Osteocyte (in vitro differentiated cells): ENCODE measurements around the gene CYP27A1. TPM values are rescaled to one million over a fixed set of nuclear protein-coding genes. Genes with fewer than 3 reads are reported as not detected.

Experiments
- DNase-seq: peaks from one replicate; pipeline ENCODE4 v3.0.0; 2021; ENCODE audit warnings: mixed read lengths; ENCODE audit not compliant: unreplicated experiment; ENCODE audit errors: extremely low spot score
- H3K27ac Mint-ChIP-seq: one replicate; pipeline ENCODE4 v1.8.0; 2021; ENCODE audit warnings: mild to moderate bottlenecking, mixed read lengths; ENCODE audit not compliant: unreplicated experiment
- H3K27me3 Mint-ChIP-seq: one replicate; pipeline ENCODE4 v1.8.0; 2021; ENCODE audit warnings: mixed read lengths; ENCODE audit not compliant: unreplicated experiment
- H3K36me3 Mint-ChIP-seq: one replicate; pipeline ENCODE4 v1.8.0; 2021; ENCODE audit warnings: mixed read lengths; ENCODE audit not compliant: unreplicated experiment
- H3K4me1 Mint-ChIP-seq: one replicate; pipeline ENCODE4 v1.8.0; 2021; ENCODE audit warnings: mixed read lengths; ENCODE audit not compliant: unreplicated experiment
- H3K4me3 Mint-ChIP-seq: one replicate; pipeline ENCODE4 v1.8.0; 2021; ENCODE audit warnings: mild to moderate bottlenecking, moderate library complexity, mixed read lengths; ENCODE audit not compliant: unreplicated experiment
- H3K9me3 Mint-ChIP-seq: one replicate; pipeline ENCODE4 v1.8.0; 2021; ENCODE audit warnings: mixed read lengths; ENCODE audit not compliant: unreplicated experiment
- total RNA-seq: library from RNA; stranded (reverse); gene quantifications from 2 replicates; pipeline ENCODE4 v1.2.1, GENCODE V29; 2021
- TF ChIP-seq, protein P1 (sequence below): fragments of 200-600 bp; sonication (generic); IDR thresholded peaks from 2 replicates; pipeline ENCODE4 v1.5.0; 2021; ENCODE audit warnings: antibody characterized with exemption, mild to moderate bottlenecking, moderate library complexity

CYP27A1 gene
- total RNA-seq, 1 donor from 2014 or later: 3.2 TPM

DNA sequence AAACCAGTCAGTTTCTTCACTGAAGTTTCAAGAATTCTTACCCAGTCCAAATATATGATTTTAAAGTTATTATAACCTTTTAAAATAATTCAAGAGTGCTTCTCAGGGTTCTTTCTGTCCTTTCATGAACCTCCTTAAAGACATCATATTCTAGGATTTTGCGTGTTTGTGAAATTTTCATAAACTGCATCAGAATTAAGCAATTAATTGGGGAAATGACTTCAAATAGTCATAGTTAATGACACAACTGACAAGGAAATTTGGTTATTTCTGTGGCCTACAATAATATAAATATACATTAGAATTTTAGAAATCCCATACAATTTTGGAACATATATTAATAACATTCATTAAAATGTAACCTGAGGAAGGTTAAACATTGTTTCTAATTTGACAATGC is 10.5 kb downstream of the CYP27A1 start:
- Mint-ChIP-seq H3K27ac (no peak overlapping the region), H3K9me3 (peaks cover 8% of the 10 kb centered on the region), H3K4me3 (no peak overlapping the region), H3K36me3 (no peaks in the 10 kb centered on the region), H3K27me3 (peaks cover 11% of the 10 kb centered on the region), H3K4me1 (no peaks in the 10 kb centered on the region)
- DNase-seq: no peak
- TF ChIP-seq, protein P1, sequence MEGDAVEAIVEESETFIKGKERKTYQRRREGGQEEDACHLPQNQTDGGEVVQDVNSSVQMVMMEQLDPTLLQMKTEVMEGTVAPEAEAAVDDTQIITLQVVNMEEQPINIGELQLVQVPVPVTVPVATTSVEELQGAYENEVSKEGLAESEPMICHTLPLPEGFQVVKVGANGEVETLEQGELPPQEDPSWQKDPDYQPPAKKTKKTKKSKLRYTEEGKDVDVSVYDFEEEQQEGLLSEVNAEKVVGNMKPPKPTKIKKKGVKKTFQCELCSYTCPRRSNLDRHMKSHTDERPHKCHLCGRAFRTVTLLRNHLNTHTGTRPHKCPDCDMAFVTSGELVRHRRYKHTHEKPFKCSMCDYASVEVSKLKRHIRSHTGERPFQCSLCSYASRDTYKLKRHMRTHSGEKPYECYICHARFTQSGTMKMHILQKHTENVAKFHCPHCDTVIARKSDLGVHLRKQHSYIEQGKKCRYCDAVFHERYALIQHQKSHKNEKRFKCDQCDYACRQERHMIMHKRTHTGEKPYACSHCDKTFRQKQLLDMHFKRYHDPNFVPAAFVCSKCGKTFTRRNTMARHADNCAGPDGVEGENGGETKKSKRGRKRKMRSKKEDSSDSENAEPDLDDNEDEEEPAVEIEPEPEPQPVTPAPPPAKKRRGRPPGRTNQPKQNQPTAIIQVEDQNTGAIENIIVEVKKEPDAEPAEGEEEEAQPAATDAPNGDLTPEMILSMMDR: no peak

DNA sequence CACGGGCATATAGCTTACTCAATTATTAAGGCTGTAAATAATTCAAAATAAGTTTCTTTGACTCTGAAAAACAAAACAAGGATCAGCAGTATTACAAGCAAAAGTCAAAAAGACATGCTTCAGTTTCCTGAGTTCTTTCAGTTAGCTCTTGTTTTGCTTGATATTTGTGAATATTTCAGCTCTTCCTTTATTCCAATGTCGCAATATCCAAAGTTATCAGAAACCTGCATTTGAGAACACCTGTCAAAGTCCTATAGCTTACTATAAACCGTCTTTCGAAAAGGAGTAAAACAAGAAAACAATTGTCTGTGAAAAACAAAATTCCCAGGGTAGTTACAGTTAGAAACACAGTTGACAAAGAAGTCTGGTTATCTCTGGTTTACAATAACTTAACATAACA is 14.7 kb downstream of the CYP27A1 start:
- H3K27ac Mint-ChIP-seq: no peak overlapping the region
- no peak overlapping the region for H3K4me3 Mint-ChIP-seq
- TF ChIP-seq, protein P1: no peak
- no peaks in the 10 kb centered on the region for H3K36me3 Mint-ChIP-seq
- H3K4me1 Mint-ChIP-seq: no peaks in the 10 kb centered on the region
- H3K27me3 Mint-ChIP-seq: peaks cover 20% of the 10 kb centered on the region
- H3K9me3 Mint-ChIP-seq: no peaks in the 10 kb centered on the region
- DNase-seq: no peak

DNA sequence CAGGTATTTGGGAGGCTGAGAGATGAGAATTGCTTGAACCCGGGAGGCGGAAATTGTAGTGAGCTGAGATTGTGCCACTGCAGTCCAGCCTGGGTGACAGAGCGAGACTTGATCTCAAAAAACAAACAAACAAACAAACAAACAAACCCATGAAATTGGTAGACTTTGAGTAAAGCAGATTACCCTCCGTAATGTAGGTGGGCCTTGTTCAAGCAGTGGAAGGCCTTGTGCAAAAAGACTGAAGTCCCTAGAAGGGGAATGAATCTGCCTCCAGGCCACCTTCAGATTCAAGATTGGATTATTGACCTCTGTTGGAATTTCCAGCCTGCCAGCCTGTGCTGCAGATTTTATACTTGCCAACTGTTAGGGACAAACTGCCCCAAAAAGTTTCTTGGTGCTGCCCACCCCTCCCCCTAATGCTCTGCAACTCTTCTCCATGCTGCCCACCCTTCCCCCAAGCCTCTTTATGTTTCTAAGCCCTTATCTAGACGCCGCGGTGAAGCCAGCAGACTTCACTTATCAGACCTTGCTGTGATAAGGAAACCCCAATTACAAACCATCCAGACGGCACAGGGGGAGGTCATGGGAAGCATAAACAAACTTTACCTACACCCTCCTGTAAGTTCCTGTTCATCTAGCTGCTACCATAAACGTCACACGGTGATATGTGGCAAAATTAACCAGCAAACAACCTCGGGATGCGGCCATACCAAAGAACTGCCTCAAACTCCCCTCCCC is 17.0 kb downstream of the CYP27A1 start:
- Mint-ChIP-seq H3K27ac (no peak overlapping the region), H3K36me3 (no peaks in the 10 kb centered on the region), H3K4me1 (peaks cover 1% of the 10 kb centered on the region), H3K27me3 (peaks cover 20% of the 10 kb centered on the region), H3K4me3 (no peak overlapping the region), H3K9me3 (no peaks in the 10 kb centered on the region)
- DNase-seq: no peak
- TF ChIP-seq, protein P1: no peak

DNA sequence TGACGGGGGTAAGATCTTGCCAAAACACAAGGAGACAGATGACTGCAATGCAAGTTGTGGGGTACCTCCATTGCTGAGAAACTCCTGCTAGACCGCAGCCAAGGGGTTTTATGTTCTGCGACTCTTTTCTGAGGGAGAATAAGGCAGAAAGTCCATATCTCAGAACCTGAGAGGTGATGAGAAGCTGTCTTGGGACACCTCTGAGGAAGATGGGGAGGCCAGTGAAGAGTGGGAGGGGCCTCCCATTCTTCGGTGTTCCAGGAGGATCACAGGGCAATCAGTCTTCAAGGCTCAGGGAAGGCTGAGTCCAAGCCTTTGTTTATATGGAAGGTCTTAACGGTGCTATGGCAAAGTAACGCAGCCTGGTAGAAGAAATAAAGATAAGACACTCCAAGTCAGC is 18.0 kb downstream of the CYP27A1 start:
- Mint-ChIP-seq H3K4me3 (no peak overlapping the region), H3K4me1 (peaks cover 1% of the 10 kb centered on the region), H3K27me3 (peaks cover 14% of the 10 kb centered on the region), H3K9me3 (no peaks in the 10 kb centered on the region), H3K27ac (no peak overlapping the region), H3K36me3 (no peaks in the 10 kb centered on the region)
- no peak for DNase-seq
- TF ChIP-seq, protein P1: no peak

DNA sequence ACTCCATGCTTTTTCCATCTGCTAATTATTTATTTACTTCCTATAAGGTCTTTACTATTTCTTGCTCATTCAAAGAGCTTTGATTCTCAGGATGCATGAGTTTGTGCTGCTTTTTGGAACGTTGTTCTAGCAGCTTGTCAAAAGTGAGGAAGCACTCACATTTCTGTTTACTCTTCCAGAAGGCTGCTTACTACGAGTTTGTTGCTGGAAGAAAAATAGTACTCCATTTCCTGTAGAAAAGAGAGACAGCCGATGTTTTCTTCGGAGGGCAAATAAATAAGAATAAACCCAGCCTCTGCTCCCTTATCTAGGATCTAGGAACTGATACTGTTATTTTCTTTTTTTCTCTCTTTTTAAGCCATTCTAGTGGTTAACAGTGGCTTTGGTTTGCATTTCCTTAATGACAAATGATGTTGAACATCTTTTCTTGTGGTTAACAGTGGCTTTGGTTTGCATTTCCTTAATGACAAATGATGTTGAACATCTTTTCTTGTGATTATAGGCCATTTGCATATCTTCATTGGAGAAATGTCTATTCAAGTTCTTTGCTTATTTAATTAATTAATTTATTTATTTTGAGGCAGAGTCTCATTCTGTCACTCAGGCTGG is 20.5 kb downstream of the CYP27A1 start:
- TF ChIP-seq, protein P1: no peak
- peaks cover 12% of the 10 kb centered on the region for H3K27me3 Mint-ChIP-seq
- no peak overlapping the region for H3K4me3 Mint-ChIP-seq
- no peak overlapping the region for H3K27ac Mint-ChIP-seq
- peaks cover 20% of the 10 kb centered on the region for H3K4me1 Mint-ChIP-seq
- DNase-seq: no peak
- no peaks in the 10 kb centered on the region for H3K9me3 Mint-ChIP-seq
- H3K36me3 Mint-ChIP-seq: peaks cover 1% of the 10 kb centered on the region
